T-helper 17 cell (primary cell): ENCODE data around the gene FSTL4. TPM values are rescaled to one million over a fixed set of nuclear protein-coding genes. Genes with fewer than 3 reads are reported as not detected.

Source experiments
- ATAC-seq: fragments of 150-1000 bp; cut with Tn5 transposase; 2 replicates; pipeline ENCODE4 v1.10.0; 2021; ENCODE audit warnings: mild to moderate bottlenecking, moderate library complexity
- DNase-seq, 3 donors: peaks; one replicate each; pipeline versions ENCODE4 v3.0.0 to v3.0.0-alpha.2; 2020 to 2021
- H3K9me3 ChIP-seq: one replicate; pipeline ENCODE4 v1.7.0; 2013; ENCODE audit warnings: low read length, mild to moderate bottlenecking; ENCODE audit not compliant: control insufficient read depth, poor library complexity, severe bottlenecking
- H3K27ac Mint-ChIP-seq: one replicate; pipeline ENCODE4 v1.8.0; 2022; ENCODE audit warnings: mild to moderate bottlenecking, moderate library complexity, mixed read lengths
- H3K27me3 Mint-ChIP-seq: one replicate; pipeline ENCODE4 v1.8.0; 2022; ENCODE audit warnings: mixed read lengths
- H3K36me3 Mint-ChIP-seq: one replicate; pipeline ENCODE4 v1.8.0; 2022; ENCODE audit warnings: low read depth, mixed read lengths
- H3K4me1 Mint-ChIP-seq: one replicate; pipeline ENCODE4 v1.8.0; 2022; ENCODE audit warnings: mild to moderate bottlenecking, mixed read lengths
- H3K4me3 Mint-ChIP-seq: one replicate; pipeline ENCODE4 v1.8.0; 2022; ENCODE audit warnings: mild to moderate bottlenecking, moderate library complexity, mixed read lengths
- total RNA-seq, 4 donors: library from RNA in 2 of 4; stranded (reverse) in 2 of 4; gene quantifications; one replicate each; pipeline ENCODE4 v1.2.3 and lab custom pipeline; 2022 to 2026

Gene FSTL4
- total RNA-seq, 2 donors from 2014 or later: 0.26 TPM; not detected in 1

GRCh38 chr5:133284306-133284705 is 328.0 kb downstream of the FSTL4 start:
- ATAC-seq: no peak
- no peak for DNase-seq
- Mint-ChIP-seq H3K4me3 (no peak overlapping the region), H3K4me1 (peaks cover 8% of the 10 kb centered on the region), H3K36me3 (no peaks in the 10 kb centered on the region), H3K27me3 (no peaks in the 10 kb centered on the region), H3K27ac (no peak overlapping the region)
- no peaks in the 10 kb centered on the region for H3K9me3 ChIP-seq

- no peak overlapping the region for H3K4me3 Mint-ChIP-seq
- H3K36me3 Mint-ChIP-seq: no peaks in the 10 kb centered on the region
- DNase-seq (no peak), ATAC-seq (no peak)
- H3K27ac Mint-ChIP-seq: no peak overlapping the region
- H3K4me1 Mint-ChIP-seq: peaks cover 3% of the 10 kb centered on the region
- no peaks in the 10 kb centered on the region for H3K9me3 ChIP-seq
- no peaks in the 10 kb centered on the region for H3K27me3 Mint-ChIP-seq
Measured at GRCh38 chr5:133278317-133278716, 334.0 kb downstream of the FSTL4 start.

GRCh38 chr5:133277744-133278143 is 334.6 kb downstream of the FSTL4 start:
- ATAC-seq (no peak), DNase-seq (no peak)
- no peak overlapping the region for H3K4me3 Mint-ChIP-seq
- H3K36me3 Mint-ChIP-seq: no peaks in the 10 kb centered on the region
- H3K27me3 Mint-ChIP-seq: no peaks in the 10 kb centered on the region
- H3K27ac Mint-ChIP-seq: no peak overlapping the region
- H3K9me3 ChIP-seq: no peaks in the 10 kb centered on the region
- peaks cover 3% of the 10 kb centered on the region for H3K4me1 Mint-ChIP-seq

GRCh38 chr5:133276171-133276570 is 336.2 kb downstream of the FSTL4 start:
- no peak overlapping the region for H3K4me3 Mint-ChIP-seq
- no peak for ATAC-seq
- H3K27me3 Mint-ChIP-seq: peaks cover 4% of the 10 kb centered on the region
- no peaks in the 10 kb centered on the region for H3K4me1 Mint-ChIP-seq
- H3K9me3 ChIP-seq: no peaks in the 10 kb centered on the region
- H3K27ac Mint-ChIP-seq: no peak overlapping the region
- no peaks in the 10 kb centered on the region for H3K36me3 Mint-ChIP-seq
- no peak for DNase-seq

- peaks cover 4% of the 10 kb centered on the region for H3K27me3 Mint-ChIP-seq
- H3K27ac Mint-ChIP-seq: no peak overlapping the region
- H3K36me3 Mint-ChIP-seq: no peaks in the 10 kb centered on the region
- DNase-seq (no peak), ATAC-seq (no peak)
- H3K4me3 Mint-ChIP-seq: no peak overlapping the region
- no peaks in the 10 kb centered on the region for H3K4me1 Mint-ChIP-seq
- no peaks in the 10 kb centered on the region for H3K9me3 ChIP-seq
Measured at GRCh38 chr5:133275631-133276030, 336.7 kb downstream of the FSTL4 start.

- Mint-ChIP-seq H3K36me3 (no peaks in the 10 kb centered on the region), H3K4me3 (no peak overlapping the region), H3K27ac (no peak overlapping the region), H3K4me1 (no peaks in the 10 kb centered on the region), H3K27me3 (peaks cover 10% of the 10 kb centered on the region)
- H3K9me3 ChIP-seq: no peaks in the 10 kb centered on the region
- ATAC-seq: no peak
- DNase-seq: no peak
Measured at GRCh38 chr5:133274597-133274935, 337.8 kb downstream of the FSTL4 start.

GRCh38 chr5:133273661-133274596 is 338.4 kb downstream of the FSTL4 start:
- ATAC-seq: no peak
- Mint-ChIP-seq H3K27me3 (peaks cover 10% of the 10 kb centered on the region), H3K36me3 (no peaks in the 10 kb centered on the region), H3K27ac (no peak overlapping the region), H3K4me1 (no peaks in the 10 kb centered on the region), H3K4me3 (no peak overlapping the region)
- DNase-seq: no peak
- no peaks in the 10 kb centered on the region for H3K9me3 ChIP-seq

- ATAC-seq: no peak
- Mint-ChIP-seq H3K36me3 (no peaks in the 10 kb centered on the region), H3K4me1 (no peaks in the 10 kb centered on the region)
Measured at GRCh38 chr5:133272345-133272744, 340.0 kb downstream of the FSTL4 start.

GRCh38 chr5:133271606-133272005 is 340.7 kb downstream of the FSTL4 start:
- no peaks in the 10 kb centered on the region for H3K9me3 ChIP-seq
- DNase-seq: no peak
- peaks cover 20% of the 10 kb centered on the region for H3K27me3 Mint-ChIP-seq
- H3K4me3 Mint-ChIP-seq: no peak overlapping the region
- no peak for ATAC-seq
- no peaks in the 10 kb centered on the region for H3K36me3 Mint-ChIP-seq
- H3K4me1 Mint-ChIP-seq: no peaks in the 10 kb centered on the region
- no peak overlapping the region for H3K27ac Mint-ChIP-seq

More at GRCh38 chr5:133272345-133272744, 340.0 kb downstream of the FSTL4 start:
- Mint-ChIP-seq H3K27me3 (peaks cover 16% of the 10 kb centered on the region), H3K27ac (no peak overlapping the region), H3K4me3 (no peak overlapping the region)
- H3K9me3 ChIP-seq: no peaks in the 10 kb centered on the region
- no peak for DNase-seq

- Mint-ChIP-seq H3K27ac (no peak overlapping the region), H3K4me3 (no peak overlapping the region), H3K27me3 (peaks cover 25% of the 10 kb centered on the region), H3K4me1 (no peaks in the 10 kb centered on the region), H3K36me3 (no peaks in the 10 kb centered on the region)
- H3K9me3 ChIP-seq: no peaks in the 10 kb centered on the region
- DNase-seq: no peak
- ATAC-seq: no peak
Measured at GRCh38 chr5:133269691-133270090, 342.6 kb downstream of the FSTL4 start.

- Mint-ChIP-seq H3K27me3 (peaks cover 30% of the 10 kb centered on the region), H3K27ac (no peak overlapping the region), H3K4me3 (no peak overlapping the region), H3K36me3 (no peaks in the 10 kb centered on the region), H3K4me1 (no peaks in the 10 kb centered on the region)
- DNase-seq (no peak), ATAC-seq (no peak)
- no peaks in the 10 kb centered on the region for H3K9me3 ChIP-seq
Measured at GRCh38 chr5:133267601-133268000, 344.7 kb downstream of the FSTL4 start.

- Mint-ChIP-seq H3K27ac (no peak overlapping the region), H3K27me3 (peaks cover 34% of the 10 kb centered on the region), H3K36me3 (no peaks in the 10 kb centered on the region), H3K4me1 (peaks cover 2% of the 10 kb centered on the region), H3K4me3 (no peak overlapping the region)
- no peaks in the 10 kb centered on the region for H3K9me3 ChIP-seq
- no peak for DNase-seq
- ATAC-seq: no peak
Measured at GRCh38 chr5:133266966-133267365, 345.4 kb downstream of the FSTL4 start.

- no peak for ATAC-seq
- Mint-ChIP-seq H3K36me3 (no peaks in the 10 kb centered on the region), H3K4me3 (no peak overlapping the region), H3K27me3 (peaks cover 32% of the 10 kb centered on the region), H3K4me1 (peaks cover 2% of the 10 kb centered on the region), H3K27ac (no peak overlapping the region)
- DNase-seq: no peak
- no peaks in the 10 kb centered on the region for H3K9me3 ChIP-seq
Measured at GRCh38 chr5:133266527-133266878, 345.8 kb downstream of the FSTL4 start.
